IMR-90 (cell line): ENCODE measurements around the gene OR6B3. TPM values are rescaled to one million over a fixed set of nuclear protein-coding genes. Genes with fewer than 3 reads are reported as not detected.

Source experiments
- ATAC-seq: fragments of 200-7000 bp; cut with Tn5 transposase; 2 replicates; pipeline ENCODE4 v1.9.1; 2020; ENCODE audit warnings: low read depth, mild to moderate bottlenecking, moderate library complexity
- BruUV-seq: library from RNA; stranded (reverse); fragments of 400-500 nt; replicated peaks from 2 replicates; lab custom pipeline; 2021; lab: Mats Ljungman, UMichigan
- CTCF ChIA-PET: fragments of 300-600 bp; formaldehyde crosslinking; extraction: SDS; loops from one replicate; lab custom pipeline; 2021; ENCODE audit warnings: antibody characterized with exemption; lab: Yijun Ruan, JAX
- POLR2A ChIA-PET: fragments of 300-600 bp; sonication (Branson Sonifier 250); formaldehyde crosslinking; loops from one replicate; lab custom pipeline; 2022; ENCODE audit warnings: antibody characterized with exemption; ENCODE audit not compliant: unreplicated experiment; lab: Charles Lee
- DNase-seq: peaks from one replicate; pipeline ENCODE4 v3.0.0; 2013
- H2AFZ ChIP-seq: replicated peaks from 2 replicates; pipeline ENCODE3; 2013; ENCODE audit warnings: low read length, mild to moderate bottlenecking; ENCODE audit not compliant: poor library complexity
- H2AK5ac ChIP-seq: 2 replicates; pipeline ENCODE4 v1.6.1; 2013; ENCODE audit warnings: low read depth, low read length, inconsistent platforms
- H2AK9ac ChIP-seq: replicated peaks from 2 replicates; pipeline ENCODE3; 2013; ENCODE audit warnings: mild to moderate bottlenecking, low read depth, low read length, moderate library complexity; ENCODE audit not compliant: poor library complexity
- H2BK120ac ChIP-seq: 2 replicates; pipeline ENCODE4 v1.6.1; 2013; ENCODE audit warnings: low read depth, low read length, inconsistent platforms
- H2BK15ac ChIP-seq: 3 replicates; pipeline ENCODE4 v1.6.1; 2013; ENCODE audit warnings: low read depth, low read length, inconsistent platforms
- H2BK20ac ChIP-seq: 2 replicates; pipeline ENCODE4 v1.6.1; 2013; ENCODE audit warnings: low read depth, mild to moderate bottlenecking, inconsistent platforms, low read length, moderate library complexity
- H2BK5ac ChIP-seq: 2 replicates; pipeline ENCODE4 v1.6.1; 2013; ENCODE audit warnings: mild to moderate bottlenecking, low read depth, low read length, inconsistent platforms; ENCODE audit not compliant: poor library complexity, severe bottlenecking
- H3K14ac ChIP-seq: replicated peaks from 2 replicates; pipeline ENCODE4 v1.6.1; 2013; ENCODE audit warnings: low read depth, low read length, inconsistent platforms
- H3K18ac ChIP-seq: 2 replicates; pipeline ENCODE4 v1.6.1; 2013; ENCODE audit warnings: low read depth, low read length, control low read depth
- H3K23ac ChIP-seq: 2 replicates; pipeline ENCODE4 v1.6.1; 2013; ENCODE audit warnings: low read depth, low read length, inconsistent platforms
- H3K27ac ChIP-seq: 2 replicates; pipeline ENCODE4 v1.5.1; 2013; ENCODE audit warnings: mild to moderate bottlenecking, control low read depth, low read length; ENCODE audit not compliant: insufficient read depth
- H3K27me3 ChIP-seq: 2 replicates; pipeline ENCODE4 v1.6.1; 2013; ENCODE audit warnings: low read length; ENCODE audit not compliant: control insufficient read depth, insufficient read depth
- H3K36me3 ChIP-seq: 2 replicates; pipeline ENCODE4 v1.6.1; 2013; ENCODE audit warnings: low read length, mixed read lengths; ENCODE audit not compliant: control insufficient read depth, insufficient read depth
- H3K4ac ChIP-seq: 2 replicates; pipeline ENCODE4 v1.6.1; 2013; ENCODE audit warnings: low read depth, low read length, inconsistent platforms
- H3K4me1 ChIP-seq: 2 replicates; pipeline ENCODE4 v1.6.1; 2013; ENCODE audit warnings: low read length, mixed read lengths; ENCODE audit not compliant: control insufficient read depth, insufficient read depth
- H3K4me2 ChIP-seq: 2 replicates; pipeline ENCODE4 v1.6.1; 2013; ENCODE audit warnings: low read depth, mild to moderate bottlenecking, control low read depth, low read length, moderate library complexity
- H3K4me3 ChIP-seq: 2 replicates; pipeline ENCODE4 v1.5.1; 2013; ENCODE audit warnings: low read depth, mild to moderate bottlenecking, control low read depth, low read length, moderate library complexity; ENCODE audit not compliant: insufficient read depth
- H3K56ac ChIP-seq: 2 replicates; pipeline ENCODE4 v1.6.1; 2013; ENCODE audit warnings: low read length, inconsistent platforms; ENCODE audit not compliant: insufficient read depth; ENCODE audit errors: extremely low read depth
- H3K79me1 ChIP-seq, 2 experiments: 2 replicates each; pipeline ENCODE4 v1.6.1; 2013; ENCODE audit warnings: low read length in 2 of 2, inconsistent platforms in 1 of 2, low read depth in 1 of 2
- H3K9ac ChIP-seq: 2 replicates; pipeline ENCODE4 v1.6.1; 2013; ENCODE audit warnings: low read depth, low read length, control low read depth
- H3K9me1 ChIP-seq: 2 replicates; pipeline ENCODE4 v1.6.1; 2013; ENCODE audit warnings: low read length, inconsistent platforms; ENCODE audit not compliant: insufficient read depth
- H3K9me3 ChIP-seq: 2 replicates; pipeline ENCODE4 v1.6.1; 2013; ENCODE audit warnings: low read length; ENCODE audit not compliant: control insufficient read depth, insufficient read depth
- H4K20me1 ChIP-seq: 2 replicates; pipeline ENCODE4 v1.6.1; 2013; ENCODE audit warnings: low read length, inconsistent platforms; ENCODE audit not compliant: insufficient read depth
- H4K5ac ChIP-seq: 2 replicates; pipeline ENCODE4 v1.6.1; 2013; ENCODE audit warnings: mild to moderate bottlenecking, low read depth, low read length, control low read depth
- H4K8ac ChIP-seq, 2 experiments: 2 replicates each; pipeline ENCODE4 v1.6.1; 2013; ENCODE audit warnings: low read depth in 2 of 2, low read length in 2 of 2, control low read depth in 1 of 2, inconsistent platforms in 1 of 2
- H4K91ac ChIP-seq: 2 replicates; pipeline ENCODE4 v1.6.1; 2013; ENCODE audit warnings: low read depth, low read length, inconsistent platforms; ENCODE audit not compliant: insufficient read depth
- BHLHE40 ChIP-seq: fragments of 150-350 bp; IDR thresholded peaks from 2 replicates; pipeline ENCODE4 v1.6.1; 2016; ENCODE audit warnings: mild to moderate bottlenecking, low read depth, low read length
- CEBPB ChIP-seq: IDR thresholded peaks from 2 replicates; pipeline ENCODE4 v1.6.1; 2012; ENCODE audit warnings: low read depth, low read length, improper control_type of control experiment
- CHD1 ChIP-seq: IDR thresholded peaks from 2 replicates; pipeline ENCODE4 v1.6.1; 2012; ENCODE audit warnings: low read depth, low read length, improper control_type of control experiment
- FOS ChIP-seq: fragments of 150-350 bp; IDR thresholded peaks from 2 replicates; pipeline ENCODE4 v1.6.1; 2016; ENCODE audit warnings: low read depth, low read length
- MAFK ChIP-seq: IDR thresholded peaks from 2 replicates; pipeline ENCODE4 v1.6.1; 2012; ENCODE audit warnings: low read depth, low read length, improper control_type of control experiment
- MAZ ChIP-seq: IDR thresholded peaks from 2 replicates; pipeline ENCODE4 v1.6.1; 2012; ENCODE audit warnings: low read depth, mild to moderate bottlenecking, low read length, improper control_type of control experiment, moderate library complexity, borderline replicate concordance
- NFE2L2 ChIP-seq: fragments of 150-350 bp; IDR thresholded peaks from 2 replicates; pipeline ENCODE4 v1.6.1; 2016; ENCODE audit warnings: low read depth, mild to moderate bottlenecking, low read length
- POLR2A ChIP-seq: IDR thresholded peaks from 2 replicates; pipeline ENCODE4 v1.6.1; 2012; ENCODE audit warnings: mild to moderate bottlenecking, low read depth, low read length
- RCOR1 ChIP-seq: IDR thresholded peaks from 2 replicates; pipeline ENCODE4 v1.6.1; 2012; ENCODE audit warnings: mild to moderate bottlenecking, low read length, improper control_type of control experiment; ENCODE audit not compliant: insufficient replicate concordance
- SMC3 ChIP-seq: fragments of 150-350 bp; IDR thresholded peaks from 2 replicates; pipeline ENCODE4 v1.6.1; 2016; ENCODE audit warnings: low read depth, mild to moderate bottlenecking, antibody characterized with exemption, low read length, moderate library complexity
- WGBS, 2 experiments: methylation state at CpG; one replicate each; pipeline versions ENCODE4 v1.1.5 to v1.1.7; 2013; ENCODE audit warnings: missing lambda C conversion rate in 2 of 2; ENCODE audit not compliant: insufficient read length in 1 of 2; ENCODE audit errors: extremely low coverage in 2 of 2; 5-methylcytosine and 5-hydroxymethylcytosine counted together
- dilution Hi-C: fragments of 300-500 bp; cut with HindIII; formaldehyde crosslinking; loops from one replicate; pipeline ENCODE4 v1.14.3; 2018; ENCODE audit warnings: low sequenced_read_pairs; ENCODE audit not compliant: unreplicated experiment
- in situ Hi-C: fragments of 300-500 bp; cut with MboI; formaldehyde crosslinking; loops from 3 replicates; pipeline ENCODE4 v1.14.3; 2019; ENCODE audit warnings: low sequenced_read_pairs, inconsistent platforms, mixed read lengths
- intact Hi-C: fragments of 100-400 bp; cut with micrococcal nuclease; formaldehyde crosslinking; loops from 2 replicates; pipeline ENCODE4 v1.10.0; 2022
- polyA plus RNA-seq, 3 experiments: library from polyadenylated mRNA; depleted of rRNA; stranded (reverse); fragments of >200 nt; gene quantifications; 2 replicates each; pipeline ENCODE4 v1.2.3, GENCODE V29; 2012; ENCODE audit warnings: low replicate concordance in 1 of 3
- total RNA-seq: library from RNA; depleted of rRNA; stranded (reverse); fragments of >200 nt; gene quantifications from 2 replicates; pipeline ENCODE4 v1.2.3, GENCODE V29; 2012
- TF ChIP-seq, protein P1 (sequence below): conservative IDR thresholded peaks from 2 replicates; pipeline ENCODE4 v1.5.1; 2012; ENCODE audit warnings: mild to moderate bottlenecking, low read depth, low read length, improper control_type of control experiment
- TF ChIP-seq, protein P2 (sequence below): fragments of 150-350 bp; IDR thresholded peaks from 2 replicates; pipeline ENCODE4 v1.6.1; 2016; ENCODE audit warnings: low read depth, mild to moderate bottlenecking, low read length, moderate library complexity, borderline replicate concordance

The OR6B3 gene
- total and polyA plus RNA-seq, 2 of the 4 experiments (the other 2 are of a cell fraction): not detected

DNA sequence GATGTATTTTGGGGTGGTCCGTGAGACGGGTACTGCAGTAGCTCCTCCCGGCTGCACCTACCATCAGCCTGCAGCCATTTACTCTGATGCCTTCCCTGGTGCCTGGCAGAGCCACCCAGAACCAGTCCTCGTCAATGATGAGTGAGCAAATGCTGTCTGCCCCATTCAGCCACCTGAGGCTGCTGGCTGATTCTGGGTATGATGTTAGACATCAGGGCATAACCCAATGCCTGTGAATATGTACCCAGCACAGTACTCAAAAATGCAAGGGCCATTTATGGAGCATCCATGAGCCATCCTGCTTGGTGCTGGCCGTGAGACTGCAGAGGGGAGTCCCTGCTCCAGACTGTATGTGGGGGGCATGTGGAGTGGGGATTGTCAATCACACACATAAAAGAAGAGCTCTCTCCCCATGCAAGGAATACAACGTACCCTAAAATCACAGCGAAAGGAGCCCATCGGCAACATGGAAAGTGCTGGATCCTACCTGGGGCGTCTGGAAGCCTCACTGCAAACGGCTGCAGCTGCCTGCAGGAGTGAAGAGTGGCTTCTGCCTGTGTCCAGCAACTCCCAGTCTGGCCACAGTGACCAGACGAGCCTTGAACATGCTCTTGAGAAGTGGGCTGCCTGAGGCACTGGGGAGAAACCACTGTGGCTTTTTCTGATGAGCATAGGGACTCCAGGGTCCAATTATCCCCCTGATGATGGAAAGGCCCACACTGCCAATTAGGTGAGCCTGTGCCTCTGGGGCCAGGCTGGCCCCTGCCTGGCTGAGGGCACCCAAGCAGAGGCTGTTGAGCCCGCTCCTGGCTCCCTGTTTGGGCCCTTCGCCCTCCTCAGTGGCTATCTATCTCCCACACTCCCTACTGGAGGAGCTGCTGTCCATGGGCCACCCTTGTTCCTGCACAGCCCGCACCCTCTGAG lies 20.7 kb downstream of the OR6B3 start (continued):
- TF ChIP-seq RCOR1: no peak

DNA sequence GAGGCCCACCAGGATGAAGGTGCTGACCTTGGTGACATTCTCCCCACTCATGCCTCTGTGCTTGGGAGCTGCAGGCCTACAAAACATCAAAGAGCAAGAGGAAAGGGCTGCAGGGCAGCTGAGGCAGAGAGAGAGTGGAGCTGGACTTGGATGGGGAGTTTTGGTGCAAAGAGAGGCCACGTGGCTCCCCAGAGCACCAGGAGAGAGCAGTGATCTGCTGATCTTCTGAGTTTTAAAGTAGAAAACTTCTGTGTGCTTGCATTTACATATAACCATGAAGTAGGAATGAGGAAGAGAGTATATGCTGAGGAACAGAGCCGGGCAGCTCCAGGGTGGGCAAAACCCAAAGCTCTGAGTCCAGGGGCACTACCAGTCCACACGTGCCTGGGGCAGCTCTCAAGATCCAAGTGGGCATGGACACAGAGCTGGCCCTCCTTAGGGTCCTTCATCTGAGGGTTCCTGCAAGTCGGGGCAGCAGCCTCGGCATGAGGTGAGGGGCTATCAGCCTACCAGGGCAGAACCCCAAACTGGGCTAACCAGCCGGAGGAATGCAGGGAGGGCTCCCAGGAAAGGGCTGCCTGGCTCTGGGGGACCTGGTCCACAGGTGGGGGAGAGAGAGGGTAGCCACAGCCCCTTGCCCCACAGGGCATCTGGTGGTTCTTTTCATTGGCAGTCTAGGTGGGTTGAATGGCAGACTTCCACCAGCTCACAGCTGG lies 22.8 kb downstream of the OR6B3 start, which contains the start of gene OR6B2:
Gene OR6B2, minus strand, starts transcription at position 51 of the 716 bp plus-strand sequence. Its CDS starts 0 bp downstream, at position 51.
- intact Hi-C loops: no loop called here
- Histone ChIP-seq H2BK120ac (no peak within 1 kb of the TSS), H4K91ac (no peak within 1 kb of the TSS), H2AK5ac (no peak within 1 kb of the TSS), H3K9me3 (no peaks in the 10 kb centered on the region), H3K9me1 (no peaks in the 10 kb centered on the region), H3K4me2 (no peak within 1 kb of the TSS), H3K27me3 (peaks cover 8% of the 10 kb centered on the region; the same call in 1 of the 2 replicates), H2BK20ac (no peak within 1 kb of the TSS), H2AFZ (no peak within 1 kb of the TSS), H3K36me3 (no peaks in the 10 kb centered on the region), H3K56ac (no peak within 1 kb of the TSS), H4K8ac (no peak within 1 kb of the TSS), H3K18ac (no peak within 1 kb of the TSS), H3K4ac (no peak within 1 kb of the TSS), H3K9ac (no peak within 1 kb of the TSS), H3K4me1 (no peaks in the 10 kb centered on the region), H3K79me1 (no peaks in the 10 kb centered on the region), H4K20me1 (no peaks in the 10 kb centered on the region), H4K5ac (no peak within 1 kb of the TSS), H3K4me3 (no peak within 1 kb of the TSS), H2AK9ac (no peak within 1 kb of the TSS), H2BK5ac (no peak within 1 kb of the TSS), H3K14ac (no peak within 1 kb of the TSS), H2BK15ac (no peak within 1 kb of the TSS), H3K23ac (no peak within 1 kb of the TSS), H3K27ac (no peak within 1 kb of the TSS)
- WGBS, 2 experiments: 47% methylated on average over 5 of the region's 6 CpGs; no CpG with 5 or more reads in 1 of the 2 experiments
- in situ Hi-C loops: no loop called here
- ChIA-PET CTCF (no interaction called here), POLR2A (no interaction called here)
- DNase-seq (no peak), ATAC-seq (no peak)
- dilution Hi-C loops: no loop called here
- BruUV-seq: no TSS peak
- TF ChIP-seq FOS: no peak
- no peak for TF ChIP-seq POLR2A
- no peak for TF ChIP-seq MAFK
- no peak for TF ChIP-seq SMC3
- TF ChIP-seq, protein P1, sequence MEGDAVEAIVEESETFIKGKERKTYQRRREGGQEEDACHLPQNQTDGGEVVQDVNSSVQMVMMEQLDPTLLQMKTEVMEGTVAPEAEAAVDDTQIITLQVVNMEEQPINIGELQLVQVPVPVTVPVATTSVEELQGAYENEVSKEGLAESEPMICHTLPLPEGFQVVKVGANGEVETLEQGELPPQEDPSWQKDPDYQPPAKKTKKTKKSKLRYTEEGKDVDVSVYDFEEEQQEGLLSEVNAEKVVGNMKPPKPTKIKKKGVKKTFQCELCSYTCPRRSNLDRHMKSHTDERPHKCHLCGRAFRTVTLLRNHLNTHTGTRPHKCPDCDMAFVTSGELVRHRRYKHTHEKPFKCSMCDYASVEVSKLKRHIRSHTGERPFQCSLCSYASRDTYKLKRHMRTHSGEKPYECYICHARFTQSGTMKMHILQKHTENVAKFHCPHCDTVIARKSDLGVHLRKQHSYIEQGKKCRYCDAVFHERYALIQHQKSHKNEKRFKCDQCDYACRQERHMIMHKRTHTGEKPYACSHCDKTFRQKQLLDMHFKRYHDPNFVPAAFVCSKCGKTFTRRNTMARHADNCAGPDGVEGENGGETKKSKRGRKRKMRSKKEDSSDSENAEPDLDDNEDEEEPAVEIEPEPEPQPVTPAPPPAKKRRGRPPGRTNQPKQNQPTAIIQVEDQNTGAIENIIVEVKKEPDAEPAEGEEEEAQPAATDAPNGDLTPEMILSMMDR: no peak
- TF ChIP-seq CHD1: no peak
- no peak for TF ChIP-seq MAZ
- no peak for TF ChIP-seq RCOR1
- TF ChIP-seq NFE2L2: no peak
- TF ChIP-seq BHLHE40: no peak
- TF ChIP-seq, protein P2, sequence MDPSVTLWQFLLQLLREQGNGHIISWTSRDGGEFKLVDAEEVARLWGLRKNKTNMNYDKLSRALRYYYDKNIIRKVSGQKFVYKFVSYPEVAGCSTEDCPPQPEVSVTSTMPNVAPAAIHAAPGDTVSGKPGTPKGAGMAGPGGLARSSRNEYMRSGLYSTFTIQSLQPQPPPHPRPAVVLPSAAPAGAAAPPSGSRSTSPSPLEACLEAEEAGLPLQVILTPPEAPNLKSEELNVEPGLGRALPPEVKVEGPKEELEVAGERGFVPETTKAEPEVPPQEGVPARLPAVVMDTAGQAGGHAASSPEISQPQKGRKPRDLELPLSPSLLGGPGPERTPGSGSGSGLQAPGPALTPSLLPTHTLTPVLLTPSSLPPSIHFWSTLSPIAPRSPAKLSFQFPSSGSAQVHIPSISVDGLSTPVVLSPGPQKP: no peak
- TF ChIP-seq CEBPB: no peak
